ENCODE data around the gene CHN2.

The CHN2 gene

DNA sequence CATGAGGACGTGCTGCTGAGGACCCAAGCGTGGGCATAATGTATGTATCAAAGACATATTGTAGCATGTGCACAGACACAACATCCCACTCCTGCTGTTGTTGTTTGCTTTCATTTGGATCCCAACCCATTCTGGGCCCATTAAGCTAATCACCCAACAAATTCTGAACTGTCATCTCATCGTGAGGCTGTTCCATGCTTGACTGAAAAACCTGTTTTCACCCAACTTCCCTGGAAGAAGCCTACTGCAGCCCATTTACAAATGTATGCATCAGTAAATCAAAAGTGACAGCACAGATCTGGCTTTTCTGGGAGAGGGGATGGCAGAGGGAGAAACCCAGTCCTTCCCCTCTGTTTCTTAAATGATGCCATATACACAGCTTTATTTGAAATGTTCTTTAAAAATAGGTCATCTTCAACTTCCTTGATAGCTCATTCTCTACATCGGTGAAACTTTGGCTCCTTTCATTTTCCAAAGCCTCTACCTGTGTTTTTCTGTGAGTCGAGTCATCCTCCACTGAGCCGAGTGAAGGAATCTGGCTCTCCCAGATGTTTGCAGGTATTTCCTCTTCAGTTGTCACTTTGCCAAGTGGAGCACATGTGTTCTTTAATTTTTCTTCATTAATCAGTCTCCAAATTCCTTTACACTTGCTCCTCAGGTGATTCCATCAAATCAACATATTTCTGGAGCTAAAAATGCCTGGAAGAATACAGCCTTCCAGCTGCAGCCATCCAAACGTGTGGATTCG lies 151.8 kb downstream of the CHN2 start:
- intact Hi-C loops (cut with micrococcal nuclease), result loop anchor here (5.0 to 10.0 kb wide), 3 partner anchors 112 to 424 kb away; no protein-coding TSS in a partner anchor
- Mint-ChIP-seq H3K27ac (no peak overlapping the region), H3K4me3 (no peak overlapping the region), H3K4me1 (ENCODE audit: low read depth) (peaks cover 4% of the 10 kb centered on the region), H3K27me3 (no peaks in the 10 kb centered on the region), H3K36me3 (ENCODE audit: low read depth) (peaks cover 29% of the 10 kb centered on the region), H3K9me3 (no peaks in the 10 kb centered on the region)

DNA sequence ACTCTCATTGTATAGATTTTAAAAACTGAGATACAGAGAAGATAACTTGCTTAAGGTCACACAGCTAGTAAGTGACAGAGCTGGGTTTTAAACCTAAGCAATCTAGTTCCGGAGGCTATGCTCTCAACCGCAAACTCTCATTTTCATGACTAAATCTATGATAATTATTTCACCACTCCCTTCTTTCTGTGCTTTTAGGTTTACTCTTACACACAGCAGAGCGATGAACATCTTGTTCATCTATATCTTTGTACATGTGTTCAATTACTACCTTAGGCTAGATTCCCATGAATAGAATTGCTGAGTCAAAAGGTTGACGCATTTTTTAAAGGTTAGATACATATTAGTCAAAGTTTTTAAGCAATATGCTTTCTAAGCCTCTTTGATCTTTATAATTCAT lies 154.8 kb downstream of the CHN2 start:
- no peaks in the 10 kb centered on the region for H3K9me3 Mint-ChIP-seq
- H3K4me1 Mint-ChIP-seq (ENCODE audit: low read depth), result peaks cover 14% of the 10 kb centered on the region
- H3K4me3 Mint-ChIP-seq, result no peak overlapping the region
- H3K36me3 Mint-ChIP-seq (ENCODE audit: low read depth), result peaks cover 48% of the 10 kb centered on the region
- no peak overlapping the region for H3K27ac Mint-ChIP-seq
- no peaks in the 10 kb centered on the region for H3K27me3 Mint-ChIP-seq
- intact Hi-C loops (cut with micrococcal nuclease), result loop anchor here (5.0 to 10.0 kb wide), 3 partner anchors 115 to 427 kb away; no protein-coding TSS in a partner anchor

DNA sequence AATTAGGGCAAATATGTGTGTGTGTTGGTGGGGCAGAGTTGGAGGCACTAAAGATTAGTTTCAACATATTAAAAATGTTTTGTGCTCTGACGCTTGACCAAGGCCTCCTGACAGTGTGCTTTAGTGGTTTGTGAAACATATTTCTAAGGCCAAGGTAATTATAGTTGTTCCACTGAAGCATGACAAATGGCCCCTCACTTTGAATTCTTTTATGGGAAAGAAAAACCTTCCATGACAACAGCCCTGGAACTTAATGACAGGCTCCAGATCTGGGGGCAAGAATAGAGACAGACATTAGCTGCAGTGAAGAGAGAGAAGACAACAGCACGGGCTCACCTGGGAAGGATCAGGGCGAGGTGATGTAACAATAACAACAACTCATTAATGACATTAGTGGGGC lies 155.8 kb downstream of the CHN2 start:
- Mint-ChIP-seq H3K4me3 (no peak overlapping the region), H3K4me1 (ENCODE audit: low read depth) (peaks cover 14% of the 10 kb centered on the region), H3K27me3 (no peaks in the 10 kb centered on the region), H3K36me3 (ENCODE audit: low read depth) (peaks cover 58% of the 10 kb centered on the region), H3K27ac (no peak overlapping the region), H3K9me3 (no peaks in the 10 kb centered on the region)
- intact Hi-C loops (cut with micrococcal nuclease), result no loop called here

DNA sequence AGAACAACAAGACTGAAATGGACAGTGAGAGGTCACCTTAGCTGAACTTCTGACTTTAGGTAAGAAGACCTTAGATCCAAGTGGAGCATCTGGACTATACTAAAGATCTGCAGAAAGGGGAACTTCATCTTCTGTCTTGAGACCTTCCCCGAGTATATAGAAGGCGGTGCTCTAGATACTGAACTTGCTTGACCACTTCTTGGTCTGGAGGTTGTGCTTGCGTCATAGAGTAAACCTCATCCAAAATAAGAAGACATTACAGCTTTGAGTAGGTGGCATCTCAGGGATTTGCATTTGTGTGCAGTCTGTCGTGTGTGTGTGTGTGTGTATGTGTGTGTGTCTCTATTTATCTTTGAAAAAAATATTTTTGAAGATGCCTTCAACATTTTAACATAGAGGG lies 157.5 kb downstream of the CHN2 start:
- Mint-ChIP-seq H3K27ac (no peak overlapping the region), H3K36me3 (ENCODE audit: low read depth) (peaks cover 67% of the 10 kb centered on the region), H3K4me1 (ENCODE audit: low read depth) (peaks cover 14% of the 10 kb centered on the region), H3K9me3 (no peaks in the 10 kb centered on the region), H3K4me3 (no peak overlapping the region), H3K27me3 (no peaks in the 10 kb centered on the region)
- intact Hi-C loops (cut with micrococcal nuclease), result no loop called here

DNA sequence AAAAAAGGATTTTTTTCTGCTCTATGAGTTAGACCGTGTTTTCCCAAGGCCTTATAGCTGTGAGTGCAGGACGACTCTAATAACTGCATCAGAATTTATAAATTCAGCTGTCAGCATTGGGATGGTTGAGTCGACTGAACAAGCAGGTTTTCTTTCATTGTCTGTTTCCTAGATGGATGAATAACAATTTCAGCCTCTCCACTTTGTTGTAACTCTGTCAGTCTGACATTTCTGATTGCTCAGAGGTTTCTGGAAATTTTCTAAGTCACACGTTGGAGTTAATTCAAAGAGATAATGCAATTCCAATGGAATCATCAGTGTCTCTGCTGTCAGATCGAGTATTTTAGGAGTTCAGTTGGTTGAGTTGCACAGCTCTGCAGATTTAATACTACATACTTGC lies 159.2 kb downstream of the CHN2 start:
- peaks cover 72% of the 10 kb centered on the region for H3K36me3 Mint-ChIP-seq (ENCODE audit: low read depth)
- peaks cover 14% of the 10 kb centered on the region for H3K4me1 Mint-ChIP-seq (ENCODE audit: low read depth)
- no peak overlapping the region for H3K4me3 Mint-ChIP-seq
- H3K9me3 Mint-ChIP-seq, result no peaks in the 10 kb centered on the region
- H3K27me3 Mint-ChIP-seq, result no peaks in the 10 kb centered on the region
- H3K27ac Mint-ChIP-seq, result no peak overlapping the region
- intact Hi-C loops (cut with micrococcal nuclease), result no loop called here

DNA sequence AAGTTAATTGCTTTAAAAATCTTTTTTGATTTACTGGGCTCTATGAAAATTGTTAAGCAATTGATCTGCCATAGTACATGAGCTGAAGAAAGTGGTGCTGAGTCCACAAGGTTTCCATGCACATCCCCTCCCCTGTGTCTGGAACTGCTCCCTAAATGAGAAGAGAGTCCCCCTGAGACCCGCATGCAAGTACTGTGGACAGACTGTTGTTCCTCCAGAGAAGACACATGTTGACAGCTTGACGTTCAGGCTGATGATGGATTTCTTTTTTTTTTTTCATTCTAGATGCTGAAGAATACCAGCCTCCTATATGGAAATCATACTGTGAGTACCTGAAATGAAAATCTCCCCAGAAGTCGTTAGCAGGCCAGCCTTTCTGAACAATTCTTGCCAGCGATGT lies 159.8 kb downstream of the CHN2 start:
- peaks cover 72% of the 10 kb centered on the region for H3K36me3 Mint-ChIP-seq (ENCODE audit: low read depth)
- H3K27me3 Mint-ChIP-seq, result no peaks in the 10 kb centered on the region
- intact Hi-C loops (cut with micrococcal nuclease), result no loop called here
- H3K9me3 Mint-ChIP-seq, result no peaks in the 10 kb centered on the region
- H3K4me1 Mint-ChIP-seq (ENCODE audit: low read depth), result peaks cover 14% of the 10 kb centered on the region
- H3K4me3 Mint-ChIP-seq, result no peak overlapping the region
- no peak overlapping the region for H3K27ac Mint-ChIP-seq

DNA sequence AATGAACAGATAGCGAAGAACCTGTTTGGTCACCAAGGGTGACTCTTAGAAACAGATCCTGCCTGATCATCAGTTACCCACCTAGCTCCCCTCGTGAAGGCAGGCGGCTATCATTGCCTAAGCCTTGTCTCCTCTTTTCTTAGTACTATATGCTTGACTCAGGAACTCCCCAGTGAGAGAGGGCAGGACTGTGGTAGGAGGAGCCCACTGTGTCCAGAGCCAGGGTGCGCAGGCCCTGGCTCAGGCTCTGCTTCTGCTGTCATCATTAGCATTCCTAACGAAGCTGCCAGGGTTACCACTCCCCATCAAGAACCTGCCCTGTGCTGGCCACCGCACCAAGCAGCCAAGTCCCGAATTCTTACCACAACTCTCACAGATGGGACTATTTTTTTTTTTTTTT lies 160.8 kb downstream of the CHN2 start:
- Mint-ChIP-seq H3K27me3 (no peaks in the 10 kb centered on the region), H3K4me1 (ENCODE audit: low read depth) (peaks cover 14% of the 10 kb centered on the region), H3K9me3 (no peaks in the 10 kb centered on the region), H3K4me3 (no peak overlapping the region), H3K27ac (no peak overlapping the region), H3K36me3 (ENCODE audit: low read depth) (peaks cover 74% of the 10 kb centered on the region)
- intact Hi-C loops (cut with micrococcal nuclease), result no loop called here

DNA sequence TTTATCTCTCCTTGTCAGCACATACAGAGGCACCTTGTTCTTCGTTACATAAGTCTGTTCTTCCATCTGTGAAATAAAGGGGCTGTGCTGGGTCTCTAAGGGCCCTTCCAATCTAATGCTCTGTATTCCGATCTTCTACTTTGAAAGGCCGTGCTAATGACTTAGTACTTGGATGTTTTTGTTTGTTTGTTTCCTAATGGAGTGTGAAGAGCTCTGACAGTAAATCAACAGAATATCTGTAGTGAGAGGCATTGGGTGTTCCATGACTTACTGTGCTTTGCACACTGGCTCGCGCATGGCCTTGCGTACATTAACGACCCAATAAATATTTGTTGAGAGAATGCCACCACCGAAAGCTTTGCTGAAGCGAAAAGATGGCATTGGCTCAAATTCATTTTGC lies 162.1 kb downstream of the CHN2 start:
- Mint-ChIP-seq H3K36me3 (ENCODE audit: low read depth) (peaks cover 71% of the 10 kb centered on the region), H3K27me3 (no peaks in the 10 kb centered on the region), H3K9me3 (no peaks in the 10 kb centered on the region), H3K27ac (no peak overlapping the region), H3K4me3 (no peak overlapping the region), H3K4me1 (ENCODE audit: low read depth) (peaks cover 10% of the 10 kb centered on the region)
- intact Hi-C loops (cut with micrococcal nuclease), result no loop called here

DNA sequence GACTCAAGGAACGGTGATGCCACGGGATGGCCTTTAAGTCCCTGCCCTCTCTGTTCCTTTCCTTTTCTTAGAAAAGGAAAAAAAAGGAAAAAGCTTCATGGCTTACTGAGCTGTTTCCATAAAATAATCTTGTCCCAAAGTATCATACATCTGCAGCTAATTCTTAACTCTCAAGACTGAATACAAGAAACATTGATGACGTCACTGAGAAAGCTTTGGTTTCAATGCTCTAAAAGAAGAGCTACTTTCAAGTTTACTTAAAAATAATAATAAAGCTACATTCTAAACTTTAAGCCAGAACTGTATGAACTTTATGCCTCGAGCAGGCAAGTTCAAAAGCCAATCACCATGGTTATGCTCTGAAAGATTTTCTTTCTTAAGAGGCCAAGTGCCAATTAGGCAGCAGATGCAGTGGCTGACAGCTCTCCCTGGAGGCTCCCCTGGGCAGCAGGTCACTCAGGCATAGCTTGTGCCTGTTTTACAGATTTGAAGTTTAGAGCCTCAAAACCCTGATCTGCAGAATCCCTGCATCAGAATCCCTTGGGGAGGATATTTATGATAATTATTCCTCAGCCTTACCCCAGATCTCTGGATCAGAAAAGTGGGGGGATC lies 165.0 kb downstream of the CHN2 start:
- H3K4me3 Mint-ChIP-seq, result no peak overlapping the region
- peaks cover 15% of the 10 kb centered on the region for H3K4me1 Mint-ChIP-seq (ENCODE audit: low read depth)
- no peaks in the 10 kb centered on the region for H3K27me3 Mint-ChIP-seq
- H3K36me3 Mint-ChIP-seq (ENCODE audit: low read depth), result peaks cover 65% of the 10 kb centered on the region
- H3K9me3 Mint-ChIP-seq, result no peaks in the 10 kb centered on the region
- no peak overlapping the region for H3K27ac Mint-ChIP-seq
- intact Hi-C loops (cut with micrococcal nuclease), result no loop called here

DNA sequence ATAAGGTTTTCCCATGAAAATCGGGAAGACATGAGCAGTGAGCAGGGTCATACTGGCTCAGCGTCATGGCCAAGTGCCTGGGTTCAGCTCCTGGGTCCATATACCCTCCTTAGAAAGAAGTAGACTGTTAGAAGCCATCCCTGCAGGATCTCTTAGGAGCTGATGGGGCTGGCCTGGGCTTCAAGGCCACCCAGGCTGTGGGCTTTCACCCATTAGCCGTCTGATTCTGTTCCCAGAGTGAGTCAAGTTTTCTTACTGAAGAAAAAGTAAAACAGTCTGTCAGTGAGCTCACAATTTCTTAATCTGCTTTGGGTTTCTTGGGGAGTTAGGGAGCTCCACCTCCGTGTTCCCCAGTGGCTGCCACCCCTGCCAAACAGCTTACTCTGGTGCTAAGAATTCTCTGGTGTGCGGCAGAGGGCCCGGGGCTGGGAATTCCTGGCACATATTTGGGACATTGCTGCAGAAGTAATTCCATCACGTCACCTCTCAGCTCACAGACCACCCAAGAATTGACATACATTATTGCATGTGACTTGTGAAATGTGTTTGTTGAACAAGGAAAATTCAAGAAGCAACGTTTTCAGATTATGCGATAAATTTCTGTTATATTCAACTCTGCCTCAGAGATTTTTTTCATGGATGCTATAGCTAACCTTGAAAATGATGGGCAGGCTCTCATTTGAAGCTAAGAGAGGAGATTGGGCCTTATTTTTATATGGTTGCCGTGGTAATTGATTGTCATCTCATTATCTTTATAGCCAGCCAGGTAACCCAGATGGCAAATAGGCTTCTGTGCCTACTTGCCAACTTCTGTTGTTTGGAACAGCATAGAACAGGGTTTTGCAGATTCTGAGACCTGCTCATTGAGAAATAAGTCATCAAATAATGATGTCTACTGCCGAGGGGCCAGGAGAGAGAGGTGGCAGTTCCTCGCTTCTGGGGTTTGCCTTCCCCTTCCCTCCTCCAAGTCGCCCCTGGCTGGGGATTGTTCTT lies 166.4 kb downstream of the CHN2 start:
- intact Hi-C loops (cut with micrococcal nuclease), result no loop called here
- H3K4me1 Mint-ChIP-seq (ENCODE audit: low read depth), result peaks cover 15% of the 10 kb centered on the region
- H3K36me3 Mint-ChIP-seq (ENCODE audit: low read depth), result peaks cover 52% of the 10 kb centered on the region
- no peaks in the 10 kb centered on the region for H3K9me3 Mint-ChIP-seq
- H3K4me3 Mint-ChIP-seq, result no peak overlapping the region
- no peaks in the 10 kb centered on the region for H3K27me3 Mint-ChIP-seq
- no peak overlapping the region for H3K27ac Mint-ChIP-seq

DNA sequence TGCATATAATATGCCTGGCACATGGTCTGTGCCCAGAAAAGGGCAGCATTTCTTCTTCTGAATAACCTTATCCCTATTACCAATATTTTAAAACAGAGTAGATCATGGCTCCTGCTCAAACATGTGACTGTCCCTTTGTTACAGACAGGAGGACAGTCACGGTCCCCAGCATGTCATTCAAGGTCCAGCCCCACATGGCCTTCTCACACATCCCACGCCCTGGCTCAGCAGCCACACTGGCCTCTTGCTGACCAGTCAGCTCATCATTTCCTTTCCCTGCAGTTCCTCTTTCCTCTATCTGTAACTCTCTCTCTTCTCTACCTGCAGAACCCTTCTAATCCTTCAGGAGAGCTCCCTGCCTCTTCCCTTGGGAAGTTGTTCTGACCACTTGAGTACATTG lies 167.8 kb downstream of the CHN2 start:
- Mint-ChIP-seq H3K36me3 (ENCODE audit: low read depth) (peaks cover 37% of the 10 kb centered on the region), H3K9me3 (no peaks in the 10 kb centered on the region), H3K27ac (no peak overlapping the region), H3K4me3 (no peak overlapping the region), H3K4me1 (ENCODE audit: low read depth) (peaks cover 15% of the 10 kb centered on the region), H3K27me3 (no peaks in the 10 kb centered on the region)
- intact Hi-C loops (cut with micrococcal nuclease), result no loop called here

DNA sequence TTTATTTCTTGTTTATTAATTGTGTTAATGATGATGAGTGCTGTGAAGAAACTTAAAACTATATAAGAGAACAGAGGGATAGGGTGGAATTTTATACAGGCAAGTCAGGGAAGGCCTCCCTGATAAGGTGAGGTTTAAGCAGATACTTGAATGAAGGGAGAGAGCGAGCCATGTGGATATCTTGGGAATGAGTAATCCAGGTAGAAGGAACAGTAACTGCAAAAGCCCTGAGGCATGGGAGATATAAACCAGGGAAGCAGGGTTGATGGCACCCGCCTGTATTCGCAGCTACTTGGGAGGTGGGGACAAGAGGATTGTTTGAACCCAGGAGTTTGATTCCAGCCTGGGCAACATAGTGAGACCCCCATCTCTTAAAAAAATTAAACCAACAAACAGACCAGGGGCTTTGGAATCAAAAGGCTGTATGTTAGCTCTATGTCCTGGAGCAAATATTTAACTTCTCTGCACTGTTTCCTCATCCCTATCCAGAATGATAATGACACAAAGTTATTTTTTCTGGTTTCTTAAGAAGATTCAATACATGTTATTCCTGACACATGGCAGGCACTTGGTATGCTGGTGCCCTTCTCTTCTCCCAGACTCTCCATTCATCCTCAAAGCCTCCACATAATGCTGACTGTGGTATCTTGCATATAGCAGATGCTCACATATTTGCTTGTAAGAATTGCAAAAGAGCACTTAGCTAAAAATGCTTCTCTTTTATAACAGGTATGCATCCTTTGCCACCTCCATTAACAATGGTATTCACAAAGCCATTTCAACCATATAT lies 169.3 kb downstream of the CHN2 start:
- intact Hi-C loops (cut with micrococcal nuclease), result no loop called here

DNA sequence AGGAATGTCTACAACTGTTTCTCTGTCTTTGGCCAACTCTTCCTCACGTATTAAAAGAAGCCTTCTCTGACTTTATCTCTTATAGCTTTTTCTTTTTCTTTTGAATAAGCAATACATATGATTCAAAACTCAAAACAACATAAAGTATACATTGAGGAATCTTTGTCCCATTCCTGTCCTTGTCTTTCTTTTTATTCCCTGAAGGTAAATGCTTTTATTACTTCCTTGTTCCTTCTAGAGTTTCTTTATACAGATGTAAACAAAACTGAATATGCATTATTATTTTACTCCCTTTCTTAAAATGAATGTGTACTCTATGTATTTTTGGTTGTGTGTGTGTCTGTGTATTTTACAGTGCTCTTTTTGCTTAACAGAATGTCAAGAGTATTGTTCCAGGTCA lies 170.1 kb downstream of the CHN2 start:
- intact Hi-C loops (cut with micrococcal nuclease), result no loop called here
- H3K36me3 Mint-ChIP-seq (ENCODE audit: low read depth), result peaks cover 27% of the 10 kb centered on the region
- no peaks in the 10 kb centered on the region for H3K9me3 Mint-ChIP-seq
- H3K4me1 Mint-ChIP-seq (ENCODE audit: low read depth), result peaks cover 15% of the 10 kb centered on the region
- no peak overlapping the region for H3K4me3 Mint-ChIP-seq
- no peak overlapping the region for H3K27ac Mint-ChIP-seq
- H3K27me3 Mint-ChIP-seq, result no peaks in the 10 kb centered on the region

More for the DNA sequence above, 169.3 kb downstream of the CHN2 start:
- peaks cover 29% of the 10 kb centered on the region for H3K36me3 Mint-ChIP-seq (ENCODE audit: low read depth)
- no peak overlapping the region for H3K27ac Mint-ChIP-seq
- H3K9me3 Mint-ChIP-seq, result no peaks in the 10 kb centered on the region
- H3K27me3 Mint-ChIP-seq, result no peaks in the 10 kb centered on the region
- H3K4me1 Mint-ChIP-seq (ENCODE audit: low read depth), result peaks cover 15% of the 10 kb centered on the region
- H3K4me3 Mint-ChIP-seq, result no peak overlapping the region
